HG03439 (cell line): Measurements from ENCODE around the gene DEFB125.
"Not testable (repeated sequence)": the region's sequence is repeated elsewhere in the genome, so short reads cannot be mapped to it uniquely, and the experiment has no call there.

Experiments
- ATAC-seq: cut with Tn5 transposase; IDR thresholded peaks from one replicate; pipeline ENCODE4 v1.9.1; 2021; ENCODE audit warnings: mild to moderate bottlenecking, moderate library complexity; ENCODE audit not compliant: unreplicated experiment

DEFB125 gene, protein sequence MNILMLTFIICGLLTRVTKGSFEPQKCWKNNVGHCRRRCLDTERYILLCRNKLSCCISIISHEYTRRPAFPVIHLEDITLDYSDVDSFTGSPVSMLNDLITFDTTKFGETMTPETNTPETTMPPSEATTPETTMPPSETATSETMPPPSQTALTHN

GRCh38 chr20:87401-87800 lies at the start of gene DEFB125:
Gene DEFB125, plus strand, starts transcription at chr20:87672. Its CDS starts 38 bp downstream, at chr20:87710.
- no peak for ATAC-seq

- no peak for ATAC-seq
These were observed 27.2 kb upstream of the DEFB125 start for GRCh38 chr20:60035-60918.

DNA sequence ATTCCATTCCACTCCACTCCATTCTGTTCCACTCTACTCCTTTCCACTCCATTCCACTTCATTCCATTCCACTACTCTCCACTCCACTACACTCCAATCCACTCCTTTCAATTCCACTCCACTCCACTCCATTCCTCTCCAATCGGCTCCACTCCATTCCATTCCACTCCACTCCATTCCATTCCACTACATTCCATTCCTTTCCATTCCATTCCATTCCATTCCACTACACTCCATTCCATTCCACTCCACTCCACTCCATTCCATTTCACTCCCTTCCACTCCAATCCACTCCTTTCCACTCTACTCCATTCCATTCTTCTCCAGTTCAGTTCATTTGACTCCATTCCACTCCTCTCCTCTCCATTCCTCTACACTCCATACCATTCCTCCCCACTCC lies 26.2 kb upstream of the DEFB125 start:
- ATAC-seq = no peak

DNA sequence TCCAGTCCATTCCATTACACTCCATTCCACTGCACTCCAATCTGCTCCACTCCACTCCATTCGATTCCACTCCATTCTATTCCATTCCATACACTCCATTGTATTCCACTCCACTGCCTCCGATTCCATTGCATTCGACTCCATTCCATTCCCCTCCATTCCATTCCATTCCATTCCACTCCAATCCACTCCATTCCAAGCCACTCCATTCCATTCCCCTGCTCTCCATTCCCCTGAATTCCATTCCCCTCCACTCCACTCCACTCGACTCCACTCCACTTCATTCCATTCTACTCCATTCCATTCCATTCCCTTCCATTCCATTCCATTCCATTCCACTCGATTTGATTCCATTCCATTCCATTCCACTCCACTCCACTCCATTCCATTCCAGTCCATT lies 25.7 kb upstream of the DEFB125 start:
- no peak for ATAC-seq

DNA sequence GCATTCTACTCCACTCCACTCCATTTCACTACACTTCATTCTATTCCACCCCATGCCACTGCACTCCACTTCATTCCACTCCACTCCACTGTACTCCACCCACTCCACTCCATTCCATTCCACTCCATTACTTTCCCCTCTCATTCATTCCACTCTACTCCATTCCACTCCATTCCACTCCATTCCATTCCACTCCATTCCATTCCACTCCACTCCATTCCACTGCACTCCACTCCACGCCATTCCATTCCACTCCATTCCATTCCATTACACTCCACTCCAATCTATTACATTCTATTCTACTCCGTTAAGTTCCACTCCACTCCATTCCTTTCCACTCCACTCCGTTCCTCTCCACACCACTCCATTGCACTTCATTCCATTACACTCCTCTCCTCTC lies 25.0 kb upstream of the DEFB125 start:
- no peak for ATAC-seq

- ATAC-seq = no peak
These were observed 23.4 kb upstream of the DEFB125 start for GRCh38 chr20:64026-64603.

- ATAC-seq = no peak
These were observed 22.6 kb upstream of the DEFB125 start for GRCh38 chr20:64766-65322.

- ATAC-seq = no peak
These were observed 10.2 kb upstream of the DEFB125 start for GRCh38 chr20:77231-77630.

- ATAC-seq = no peak
These were observed 9.1 kb upstream of the DEFB125 start for GRCh38 chr20:78338-78737.

GRCh38 chr20:79565-79964 lies 7.9 kb upstream of the DEFB125 start:
- no peak for ATAC-seq

DNA sequence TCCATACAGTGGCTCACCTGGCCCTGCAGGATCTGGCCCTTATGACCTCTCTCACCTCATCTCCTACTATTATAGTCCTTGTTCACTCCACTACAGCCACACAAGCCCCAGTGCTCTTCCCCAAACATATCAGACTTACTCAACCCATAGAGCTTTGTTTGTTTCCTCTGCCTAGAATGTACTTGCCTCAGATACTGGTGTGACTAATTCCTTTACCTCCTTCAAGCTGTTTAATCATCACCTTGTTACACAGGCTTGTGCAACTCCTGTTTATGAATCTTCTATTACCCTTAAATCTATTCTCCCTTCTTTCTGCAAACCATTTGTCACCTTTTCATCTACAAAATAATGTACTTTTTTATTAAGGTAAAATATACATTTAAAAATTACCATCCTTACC lies 3.2 kb downstream of the DEFB125 start:
- ATAC-seq = no peak

GRCh38 chr20:93641-94040 lies 6.2 kb downstream of the DEFB125 start:
- no peak for ATAC-seq

- no peak for ATAC-seq
These were observed 7.7 kb downstream of the DEFB125 start for GRCh38 chr20:95215-95614.

GRCh38 chr20:97691-98090 lies 10.2 kb downstream of the DEFB125 start:
- not testable (repeated sequence) for ATAC-seq

- no peak for ATAC-seq
These were observed 14.5 kb downstream of the DEFB125 start for GRCh38 chr20:101975-102374.

DNA sequence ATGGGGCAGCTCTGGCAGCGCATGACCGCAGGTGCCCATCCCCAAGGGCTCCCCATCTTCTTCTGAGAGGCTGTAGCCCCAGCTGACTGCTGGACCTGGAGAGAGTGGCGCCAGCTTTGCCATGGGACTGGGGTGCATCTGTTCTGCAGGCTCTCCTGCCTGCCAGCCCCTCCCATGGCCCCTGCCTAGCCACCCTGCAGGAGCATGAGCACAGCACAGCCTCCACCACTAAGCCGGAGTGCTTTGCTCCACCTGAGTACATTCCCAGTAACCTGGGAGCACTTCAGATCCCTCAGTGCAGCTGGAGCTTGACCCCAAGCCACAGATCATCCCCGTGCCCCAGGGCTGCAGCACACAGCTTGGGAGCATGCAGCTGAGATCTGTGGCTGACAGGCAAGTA lies 16.0 kb downstream of the DEFB125 start:
- ATAC-seq = no peak

DNA sequence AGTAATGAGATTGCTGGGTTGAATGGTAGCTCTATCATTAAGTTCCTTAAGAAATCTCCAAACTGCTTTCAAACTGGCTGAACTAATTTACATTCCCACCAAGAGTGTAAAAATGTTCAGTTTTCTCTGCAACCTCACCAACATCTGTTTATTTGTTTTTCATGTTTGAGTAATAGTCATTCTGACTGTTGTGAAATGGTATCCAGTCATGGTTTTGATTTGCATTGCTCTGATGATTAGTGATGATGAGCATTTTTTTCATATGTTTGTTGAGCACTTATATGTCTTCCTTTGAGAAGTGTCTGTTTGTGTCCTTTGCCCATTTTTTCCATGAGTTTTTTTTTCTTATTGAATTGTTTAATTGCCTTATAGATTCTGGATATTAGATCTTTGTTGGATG lies 24.9 kb downstream of the DEFB125 start:
- ATAC-seq = no peak

GRCh38 chr20:117518-117917 lies 30.0 kb downstream of the DEFB125 start:
- ATAC-seq = no peak

DNA sequence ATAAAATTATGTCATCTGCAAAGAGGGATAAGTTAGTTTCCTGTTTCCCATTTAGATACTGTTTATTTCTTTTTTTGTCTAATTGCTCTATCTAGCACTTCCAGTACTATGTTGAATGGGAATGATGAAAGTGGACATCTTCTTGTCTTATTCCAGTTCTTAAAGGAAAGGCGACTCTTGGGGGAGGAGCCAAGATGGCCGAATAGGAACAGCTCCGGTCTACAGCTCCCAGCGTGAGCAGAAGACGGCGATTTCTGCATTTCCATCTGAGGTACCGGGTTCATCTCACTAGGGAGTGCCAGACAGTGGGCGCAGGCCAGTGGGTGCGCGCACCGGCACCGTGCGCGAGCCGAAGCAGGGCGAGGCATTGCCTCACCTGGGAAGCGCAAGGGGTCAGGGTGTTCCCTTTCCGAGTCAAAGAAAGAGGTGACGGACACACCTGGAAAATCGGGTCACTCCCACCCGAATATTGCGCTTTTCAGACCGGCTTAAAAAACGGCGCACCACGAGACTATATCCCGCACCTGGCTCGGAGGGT lies 42.4 kb downstream of the DEFB125 start:
- not testable (repeated sequence) for ATAC-seq

DNA sequence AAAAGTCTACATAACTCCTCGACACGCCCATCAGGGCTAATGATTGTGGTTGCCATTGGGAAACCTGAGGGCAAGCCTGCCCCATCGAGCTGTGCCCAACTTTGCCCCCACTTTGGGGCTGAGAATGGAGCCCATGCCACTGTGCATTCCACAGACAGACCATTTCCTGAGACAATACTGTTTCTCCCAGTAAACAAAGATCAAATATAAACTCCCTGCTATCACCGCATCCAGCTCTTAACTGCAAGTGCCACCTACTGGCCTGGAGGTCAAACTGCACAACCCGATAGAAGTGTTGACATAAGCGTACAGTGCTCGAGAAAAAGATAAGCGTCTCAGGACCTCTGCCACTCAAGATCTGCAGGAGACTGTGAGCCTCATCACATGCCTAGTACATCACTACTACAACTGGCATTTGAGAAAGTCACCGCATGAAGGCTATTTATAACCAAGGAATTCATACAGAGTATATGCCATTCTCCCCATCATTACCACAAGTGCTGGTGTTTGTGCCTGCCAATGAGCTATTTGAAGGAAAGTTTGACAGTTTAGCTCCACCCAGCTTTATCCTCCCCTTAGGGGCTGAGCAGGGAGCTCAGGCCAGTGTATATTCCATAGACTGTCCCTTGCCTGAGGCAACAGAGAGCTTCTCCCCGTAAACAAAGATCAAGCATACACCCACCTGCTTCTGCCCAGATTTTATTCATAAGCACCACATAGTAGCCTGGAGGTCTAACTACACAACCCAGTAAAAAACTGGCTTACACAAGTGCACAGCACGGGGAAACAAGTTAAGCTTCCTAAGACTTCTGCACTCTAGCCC lies 50.4 kb downstream of the DEFB125 start:
- no peak for ATAC-seq

GRCh38 chr20:142290-142689 lies 54.8 kb downstream of the DEFB125 start, which contains the start of gene DEFB126:
Gene DEFB126, plus strand, starts transcription at chr20:142590. Its CDS starts 39 bp downstream, at chr20:142629.
- no peak for ATAC-seq
